IMR-90 (cell line): ENCODE measurements around the gene CALR. TPM values are rescaled to one million over a fixed set of nuclear protein-coding genes. Genes with fewer than 3 reads are reported as not detected.

Source experiments
- ATAC-seq: fragments of 200-7000 bp; cut with Tn5 transposase; 2 replicates; pipeline ENCODE4 v1.9.1; 2020; ENCODE audit warnings: low read depth, mild to moderate bottlenecking, moderate library complexity
- BruUV-seq: library from RNA; stranded (reverse); fragments of 400-500 nt; replicated peaks from 2 replicates; lab custom pipeline; 2021; lab: Mats Ljungman, UMichigan
- CTCF ChIA-PET: fragments of 300-600 bp; formaldehyde crosslinking; extraction: SDS; loops from one replicate; lab custom pipeline; 2021; ENCODE audit warnings: antibody characterized with exemption; lab: Yijun Ruan, JAX
- POLR2A ChIA-PET: fragments of 300-600 bp; sonication (Branson Sonifier 250); formaldehyde crosslinking; loops from one replicate; lab custom pipeline; 2022; ENCODE audit warnings: antibody characterized with exemption; ENCODE audit not compliant: unreplicated experiment; lab: Charles Lee
- DNase-seq: peaks from one replicate; pipeline ENCODE4 v3.0.0; 2013
- H2AFZ ChIP-seq: replicated peaks from 2 replicates; pipeline ENCODE3; 2013; ENCODE audit warnings: low read length, mild to moderate bottlenecking; ENCODE audit not compliant: poor library complexity
- H2AK5ac ChIP-seq: 2 replicates; pipeline ENCODE4 v1.6.1; 2013; ENCODE audit warnings: low read depth, low read length, inconsistent platforms
- H2AK9ac ChIP-seq: replicated peaks from 2 replicates; pipeline ENCODE3; 2013; ENCODE audit warnings: mild to moderate bottlenecking, low read depth, low read length, moderate library complexity; ENCODE audit not compliant: poor library complexity
- H2BK120ac ChIP-seq: 2 replicates; pipeline ENCODE4 v1.6.1; 2013; ENCODE audit warnings: low read depth, low read length, inconsistent platforms
- H2BK15ac ChIP-seq: 3 replicates; pipeline ENCODE4 v1.6.1; 2013; ENCODE audit warnings: low read depth, low read length, inconsistent platforms
- H2BK20ac ChIP-seq: 2 replicates; pipeline ENCODE4 v1.6.1; 2013; ENCODE audit warnings: low read depth, mild to moderate bottlenecking, inconsistent platforms, low read length, moderate library complexity
- H2BK5ac ChIP-seq: 2 replicates; pipeline ENCODE4 v1.6.1; 2013; ENCODE audit warnings: mild to moderate bottlenecking, low read depth, low read length, inconsistent platforms; ENCODE audit not compliant: poor library complexity, severe bottlenecking
- H3K14ac ChIP-seq: replicated peaks from 2 replicates; pipeline ENCODE4 v1.6.1; 2013; ENCODE audit warnings: low read depth, low read length, inconsistent platforms
- H3K18ac ChIP-seq: 2 replicates; pipeline ENCODE4 v1.6.1; 2013; ENCODE audit warnings: low read depth, low read length, control low read depth
- H3K23ac ChIP-seq: 2 replicates; pipeline ENCODE4 v1.6.1; 2013; ENCODE audit warnings: low read depth, low read length, inconsistent platforms
- H3K27ac ChIP-seq: 2 replicates; pipeline ENCODE4 v1.5.1; 2013; ENCODE audit warnings: mild to moderate bottlenecking, control low read depth, low read length; ENCODE audit not compliant: insufficient read depth
- H3K27me3 ChIP-seq: 2 replicates; pipeline ENCODE4 v1.6.1; 2013; ENCODE audit warnings: low read length; ENCODE audit not compliant: control insufficient read depth, insufficient read depth
- H3K36me3 ChIP-seq: 2 replicates; pipeline ENCODE4 v1.6.1; 2013; ENCODE audit warnings: low read length, mixed read lengths; ENCODE audit not compliant: control insufficient read depth, insufficient read depth
- H3K4ac ChIP-seq: 2 replicates; pipeline ENCODE4 v1.6.1; 2013; ENCODE audit warnings: low read depth, low read length, inconsistent platforms
- H3K4me1 ChIP-seq: 2 replicates; pipeline ENCODE4 v1.6.1; 2013; ENCODE audit warnings: low read length, mixed read lengths; ENCODE audit not compliant: control insufficient read depth, insufficient read depth
- H3K4me2 ChIP-seq: 2 replicates; pipeline ENCODE4 v1.6.1; 2013; ENCODE audit warnings: low read depth, mild to moderate bottlenecking, control low read depth, low read length, moderate library complexity
- H3K4me3 ChIP-seq: 2 replicates; pipeline ENCODE4 v1.5.1; 2013; ENCODE audit warnings: low read depth, mild to moderate bottlenecking, control low read depth, low read length, moderate library complexity; ENCODE audit not compliant: insufficient read depth
- H3K56ac ChIP-seq: 2 replicates; pipeline ENCODE4 v1.6.1; 2013; ENCODE audit warnings: low read length, inconsistent platforms; ENCODE audit not compliant: insufficient read depth; ENCODE audit errors: extremely low read depth
- H3K79me1 ChIP-seq, 2 experiments: 2 replicates each; pipeline ENCODE4 v1.6.1; 2013; ENCODE audit warnings: low read length in 2 of 2, inconsistent platforms in 1 of 2, low read depth in 1 of 2
- H3K9ac ChIP-seq: 2 replicates; pipeline ENCODE4 v1.6.1; 2013; ENCODE audit warnings: low read depth, low read length, control low read depth
- H3K9me1 ChIP-seq: 2 replicates; pipeline ENCODE4 v1.6.1; 2013; ENCODE audit warnings: low read length, inconsistent platforms; ENCODE audit not compliant: insufficient read depth
- H3K9me3 ChIP-seq: 2 replicates; pipeline ENCODE4 v1.6.1; 2013; ENCODE audit warnings: low read length; ENCODE audit not compliant: control insufficient read depth, insufficient read depth
- H4K20me1 ChIP-seq: 2 replicates; pipeline ENCODE4 v1.6.1; 2013; ENCODE audit warnings: low read length, inconsistent platforms; ENCODE audit not compliant: insufficient read depth
- H4K5ac ChIP-seq: 2 replicates; pipeline ENCODE4 v1.6.1; 2013; ENCODE audit warnings: mild to moderate bottlenecking, low read depth, low read length, control low read depth
- H4K8ac ChIP-seq, 2 experiments: 2 replicates each; pipeline ENCODE4 v1.6.1; 2013; ENCODE audit warnings: low read depth in 2 of 2, low read length in 2 of 2, control low read depth in 1 of 2, inconsistent platforms in 1 of 2
- H4K91ac ChIP-seq: 2 replicates; pipeline ENCODE4 v1.6.1; 2013; ENCODE audit warnings: low read depth, low read length, inconsistent platforms; ENCODE audit not compliant: insufficient read depth
- BHLHE40 ChIP-seq: fragments of 150-350 bp; IDR thresholded peaks from 2 replicates; pipeline ENCODE4 v1.6.1; 2016; ENCODE audit warnings: mild to moderate bottlenecking, low read depth, low read length
- FOS ChIP-seq: fragments of 150-350 bp; IDR thresholded peaks from 2 replicates; pipeline ENCODE4 v1.6.1; 2016; ENCODE audit warnings: low read depth, low read length
- NFE2L2 ChIP-seq: fragments of 150-350 bp; IDR thresholded peaks from 2 replicates; pipeline ENCODE4 v1.6.1; 2016; ENCODE audit warnings: low read depth, mild to moderate bottlenecking, low read length
- WGBS, 2 experiments: methylation state at CpG; one replicate each; pipeline versions ENCODE4 v1.1.5 to v1.1.7; 2013; ENCODE audit warnings: missing lambda C conversion rate in 2 of 2; ENCODE audit not compliant: insufficient read length in 1 of 2; ENCODE audit errors: extremely low coverage in 2 of 2; 5-methylcytosine and 5-hydroxymethylcytosine counted together
- dilution Hi-C: fragments of 300-500 bp; cut with HindIII; formaldehyde crosslinking; loops from one replicate; pipeline ENCODE4 v1.14.3; 2018; ENCODE audit warnings: low sequenced_read_pairs; ENCODE audit not compliant: unreplicated experiment
- in situ Hi-C: fragments of 300-500 bp; cut with MboI; formaldehyde crosslinking; loops from 3 replicates; pipeline ENCODE4 v1.14.3; 2019; ENCODE audit warnings: low sequenced_read_pairs, inconsistent platforms, mixed read lengths
- intact Hi-C: fragments of 100-400 bp; cut with micrococcal nuclease; formaldehyde crosslinking; loops from 2 replicates; pipeline ENCODE4 v1.10.0; 2022
- polyA plus RNA-seq, 3 experiments: library from polyadenylated mRNA; depleted of rRNA; stranded (reverse); fragments of >200 nt; gene quantifications; 2 replicates each; pipeline ENCODE4 v1.2.3, GENCODE V29; 2012; ENCODE audit warnings: low replicate concordance in 1 of 3
- total RNA-seq: library from RNA; depleted of rRNA; stranded (reverse); fragments of >200 nt; gene quantifications from 2 replicates; pipeline ENCODE4 v1.2.3, GENCODE V29; 2012

The CALR gene
- total and polyA plus RNA-seq, 2 of the 4 experiments (the other 2 are of a cell fraction): 1,932 to 3,358 TPM

GRCh38 chr19:12918253-12918652, 20.2 kb upstream of the CALR start:
- no peak overlapping the region for H2BK15ac ChIP-seq
- H4K91ac ChIP-seq: no peak overlapping the region
- POLR2A ChIA-PET: no interaction called here
- TF ChIP-seq FOS (no peak), NFE2L2 (no peak), BHLHE40 (no peak)
- no peak overlapping the region for H3K23ac ChIP-seq
- BruUV-seq: no TSS peak
- peaks cover 11% of the 10 kb centered on the region for H3K36me3 ChIP-seq
- in situ Hi-C loops: no loop called here
- no peak overlapping the region for H2BK120ac ChIP-seq
- H4K5ac ChIP-seq: no peak overlapping the region
- H3K56ac ChIP-seq: no peak overlapping the region
- no peak overlapping the region for H3K18ac ChIP-seq
- H3K14ac ChIP-seq: no peak overlapping the region
- no peak overlapping the region for H3K4ac ChIP-seq
- H3K4me2 ChIP-seq: no peak overlapping the region
- DNase-seq (no peak), ATAC-seq (no peak)
- CTCF ChIA-PET: interaction anchor here (1.0 kb wide), 1 partner anchor 19 kb away, joined by 3 read pairs; no protein-coding TSS in a partner anchor
- no peaks in the 10 kb centered on the region for H4K20me1 ChIP-seq
- no peak overlapping the region for H2AFZ ChIP-seq
- H3K9me1 ChIP-seq: no peaks in the 10 kb centered on the region
- H2BK5ac ChIP-seq: no peak overlapping the region
- H3K9me3 ChIP-seq: no peaks in the 10 kb centered on the region
- dilution Hi-C loops: no loop called here
- no peaks in the 10 kb centered on the region for H3K27me3 ChIP-seq
- no peak overlapping the region for H3K9ac ChIP-seq
- intact Hi-C loops: no loop called here
- peak overlapping the region; percentile 61 for H2AK9ac ChIP-seq
- H2AK5ac ChIP-seq: no peak overlapping the region; the same call in 1 of the 2 replicates
- no peak overlapping the region for H3K4me3 ChIP-seq
- 0 out of 4 replicates have a peak, but pooled peaks cover 0 to 3% of the 10 kb centered on the region in 2 experiments for H3K79me1 ChIP-seq
- 100% methylated on average over 1 of the region's 14 CpGs; no CpG with 5 or more reads in 1 of the 2 experiments for WGBS, 2 experiments
- no peak overlapping the region for H3K27ac ChIP-seq
- H4K8ac ChIP-seq: no peak overlapping the region
- peaks cover 1% of the 10 kb centered on the region; the same call in 1 of the 2 replicates for H3K4me1 ChIP-seq
- no peak overlapping the region for H2BK20ac ChIP-seq
